Measurements from ENCODE around the gene TRPC4.

TRPC4 gene

DNA sequence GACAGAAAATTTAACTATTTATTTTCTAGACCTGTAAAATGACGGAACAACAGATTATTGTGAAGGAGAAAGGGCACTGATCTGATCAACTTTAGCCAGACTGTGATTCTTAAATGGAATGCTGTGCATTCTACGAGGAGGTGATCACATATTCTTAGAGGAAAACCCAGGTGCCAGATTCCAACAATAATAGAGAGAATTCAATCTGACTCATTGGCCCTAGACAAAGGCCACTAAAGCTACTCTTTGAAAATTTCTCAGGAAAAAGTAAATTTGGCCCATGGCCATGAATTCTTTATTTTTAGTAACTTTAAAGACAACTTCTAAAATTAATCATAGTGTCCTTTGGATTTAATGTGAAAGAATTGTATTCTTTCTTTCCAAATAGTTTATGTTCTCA lies 212.4 kb downstream of the TRPC4 start:
- no peak for DNase-seq (ENCODE audit: low read depth)

DNA sequence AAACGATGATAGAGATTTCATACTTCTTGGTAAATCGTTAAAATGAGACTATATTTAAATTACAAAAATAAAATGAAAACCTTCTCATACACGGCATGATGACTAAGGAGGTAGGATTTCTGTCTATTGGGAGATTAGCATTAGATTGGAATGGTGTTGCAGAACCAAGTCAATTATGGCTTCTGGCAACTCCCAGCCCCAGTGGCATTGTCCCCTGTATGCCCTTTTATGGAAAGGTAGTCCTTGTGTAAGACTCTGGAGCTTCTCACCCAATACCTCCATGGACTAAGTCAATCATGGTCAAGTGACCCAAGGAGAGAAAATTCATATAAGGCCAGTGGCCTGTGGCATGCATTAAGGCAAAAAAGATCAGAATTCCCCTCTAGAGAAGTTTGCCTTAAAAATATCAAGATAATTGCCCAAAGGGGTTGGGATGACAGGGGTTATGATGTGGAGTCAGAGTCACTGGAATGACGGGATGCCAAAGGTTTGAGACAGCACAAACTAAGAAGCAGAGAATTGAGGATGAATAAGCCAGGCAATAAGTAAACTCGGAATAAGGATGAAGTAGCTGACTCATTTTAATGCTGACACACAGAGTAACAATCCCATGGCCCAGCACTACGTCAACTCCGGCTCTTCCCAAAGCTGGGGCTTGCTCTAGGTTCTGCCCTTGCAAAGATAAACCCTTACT lies 213.2 kb downstream of the TRPC4 start:
- no peak for DNase-seq (ENCODE audit: low read depth)

DNA sequence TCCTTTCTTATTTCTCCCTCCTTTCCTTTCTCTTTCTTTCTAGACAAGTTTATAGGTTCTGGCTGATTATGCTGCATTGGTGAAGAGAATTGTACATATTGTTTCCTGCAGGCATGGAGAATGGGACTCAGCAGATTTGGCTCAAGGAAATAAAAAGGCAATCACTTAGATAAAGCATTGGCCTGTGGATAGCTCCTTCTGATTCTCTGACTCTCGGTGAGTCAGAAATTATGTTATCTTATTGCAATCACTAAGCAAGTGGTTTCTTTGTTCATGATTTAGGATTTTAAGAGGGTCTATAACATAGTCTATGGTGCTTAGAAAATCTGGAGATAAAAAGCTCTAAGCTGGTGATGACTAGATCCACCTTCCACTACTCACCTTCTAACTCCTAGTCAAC lies 217.0 kb downstream of the TRPC4 start:
- DNase-seq (ENCODE audit: low read depth), result no peak

- DNase-seq (ENCODE audit: low read depth), result no peak
These were observed 217.7 kb downstream of the TRPC4 start for GRCh38 chr13:37651891-37652290.

- DNase-seq (ENCODE audit: low read depth), result no peak
These were observed 221.0 kb downstream of the TRPC4 start for GRCh38 chr13:37648609-37649008.

DNA sequence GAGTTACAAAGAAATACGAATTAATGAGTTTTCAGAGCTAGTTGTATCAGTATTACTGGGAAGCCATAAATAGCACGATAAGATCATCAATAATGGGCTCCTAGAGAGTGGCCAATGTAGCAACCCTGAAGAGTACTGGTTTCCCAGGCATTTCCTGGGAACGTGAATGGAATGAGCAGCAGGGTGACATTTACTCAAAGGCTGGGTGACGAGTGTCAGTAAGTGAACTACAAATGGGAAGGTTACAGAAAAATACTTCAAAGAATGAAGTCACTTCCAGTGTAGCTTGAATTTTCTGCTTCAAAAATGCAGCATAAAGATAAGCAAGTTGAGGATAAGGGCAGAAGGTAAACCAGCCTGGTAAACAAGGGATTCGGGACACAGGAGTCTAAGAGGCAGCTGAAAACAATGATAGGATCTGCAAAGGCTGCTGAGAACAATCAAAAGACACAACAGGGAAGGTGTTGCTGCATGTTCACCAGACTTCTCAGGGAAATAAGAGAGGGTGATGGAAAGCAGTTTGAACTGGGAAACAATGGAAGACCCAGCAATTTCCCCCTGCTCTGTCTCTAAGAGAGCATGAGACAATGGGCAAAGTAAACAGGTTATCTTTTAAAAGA lies 222.4 kb downstream of the TRPC4 start:
- DNase-seq (ENCODE audit: low read depth), result no peak

DNA sequence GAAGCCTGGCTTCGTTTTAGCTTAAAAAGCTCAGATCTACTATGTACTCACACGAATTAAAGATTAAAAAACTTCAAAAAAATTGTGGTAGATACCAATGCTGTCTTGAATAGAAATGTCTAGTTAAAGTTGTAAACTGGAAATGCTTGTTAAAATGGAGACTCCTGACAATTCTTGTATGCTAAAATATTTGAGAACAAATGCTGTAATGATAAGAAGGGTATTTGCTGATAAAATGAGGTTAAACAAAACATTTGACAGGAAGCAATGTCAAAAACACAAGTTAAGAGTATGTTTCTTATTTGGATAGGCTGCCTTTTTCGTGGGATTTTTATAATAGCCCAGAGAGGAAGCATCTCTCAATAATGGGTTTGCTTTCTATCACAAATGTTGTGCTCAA lies 223.0 kb downstream of the TRPC4 start:
- no peak for DNase-seq (ENCODE audit: low read depth)

- no peak for DNase-seq (ENCODE audit: low read depth)
These were observed 224.3 kb downstream of the TRPC4 start for GRCh38 chr13:37645181-37645740.

DNA sequence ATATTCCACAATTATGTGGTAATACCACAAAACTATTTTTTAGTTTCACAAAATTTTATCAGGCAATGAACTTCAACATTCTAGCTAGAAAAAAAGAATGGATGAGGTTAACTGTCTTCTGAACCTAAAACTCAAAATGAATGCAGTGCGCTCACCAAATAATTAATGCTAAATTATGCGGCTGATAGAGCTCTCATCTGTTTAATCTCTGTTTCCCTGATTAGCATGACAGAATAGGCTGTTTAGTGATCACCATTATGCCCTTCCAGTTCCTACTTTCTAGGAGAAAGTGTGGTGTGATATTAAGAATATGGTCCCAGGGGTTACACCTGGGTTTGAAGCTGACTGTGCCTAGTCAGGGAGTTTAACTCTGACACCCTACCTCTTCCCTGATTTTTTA lies 228.2 kb downstream of the TRPC4 start:
- no peak for DNase-seq (ENCODE audit: low read depth)

- DNase-seq (ENCODE audit: low read depth), result no peak
These were observed 229.1 kb downstream of the TRPC4 start for GRCh38 chr13:37640499-37640898.

GRCh38 chr13:37636701-37637100 lies 232.9 kb downstream of the TRPC4 start:
- no peak for DNase-seq (ENCODE audit: low read depth)

DNA sequence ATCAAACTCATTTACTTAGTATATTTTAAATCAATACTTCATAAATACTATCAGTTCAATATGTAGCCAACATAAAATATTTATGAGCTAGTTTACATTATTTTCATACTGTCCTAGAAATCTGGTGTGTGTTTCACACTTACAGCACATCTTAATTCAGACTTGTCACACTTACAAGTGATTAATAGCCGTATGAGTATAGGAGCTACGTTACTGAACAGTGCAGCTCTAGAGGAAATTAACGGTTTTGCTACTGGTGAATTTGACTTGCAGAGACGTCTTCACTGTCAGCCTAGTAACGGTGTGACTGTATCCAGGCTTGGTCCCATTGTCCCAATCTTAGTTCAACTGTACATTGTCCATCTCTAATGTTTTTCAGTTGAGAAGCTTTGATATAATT lies 237.3 kb downstream of the TRPC4 start:
- no peak for DNase-seq (ENCODE audit: low read depth)

- no peak for DNase-seq (ENCODE audit: low read depth)
These were observed 242.1 kb downstream of the TRPC4 start for GRCh38 chr13:37627428-37627827.

DNA sequence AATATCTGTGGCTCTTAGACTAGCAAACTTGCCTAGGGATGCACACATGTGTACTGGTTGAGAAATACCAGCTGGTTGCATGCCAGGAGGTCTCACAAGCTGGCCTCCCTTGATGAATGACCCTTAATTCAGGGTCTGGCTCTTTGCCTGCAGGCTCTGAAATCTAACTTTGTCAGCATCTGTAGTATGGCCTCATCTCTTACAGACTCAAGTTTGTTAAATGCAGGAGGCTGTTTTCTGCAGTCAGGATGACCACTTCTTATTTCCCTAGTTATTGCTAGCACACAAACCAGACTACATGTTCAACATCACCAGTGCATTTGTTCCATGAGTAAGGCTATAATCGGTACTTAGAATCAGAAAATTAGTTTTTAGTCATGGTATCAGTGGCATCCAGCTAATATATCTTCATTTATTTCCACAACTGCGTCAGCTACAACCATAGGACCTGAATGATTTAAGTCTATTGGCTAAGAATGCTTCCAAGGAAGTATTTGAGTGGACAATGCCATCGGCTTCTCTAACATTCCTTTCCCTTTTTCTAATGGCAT lies 247.7 kb downstream of the TRPC4 start:
- DNase-seq (ENCODE audit: low read depth), result no peak

- DNase-seq (ENCODE audit: low read depth), result no peak
These were observed 251.0 kb downstream of the TRPC4 start for GRCh38 chr13:37618554-37618953.

- DNase-seq (ENCODE audit: low read depth), result no peak
These were observed 252.4 kb downstream of the TRPC4 start for GRCh38 chr13:37617173-37617572.

- no peak for DNase-seq (ENCODE audit: low read depth)
These were observed 253.4 kb downstream of the TRPC4 start for GRCh38 chr13:37616131-37616530.

- no peak for DNase-seq (ENCODE audit: low read depth)
These were observed 254.3 kb downstream of the TRPC4 start for GRCh38 chr13:37615276-37615675.

DNA sequence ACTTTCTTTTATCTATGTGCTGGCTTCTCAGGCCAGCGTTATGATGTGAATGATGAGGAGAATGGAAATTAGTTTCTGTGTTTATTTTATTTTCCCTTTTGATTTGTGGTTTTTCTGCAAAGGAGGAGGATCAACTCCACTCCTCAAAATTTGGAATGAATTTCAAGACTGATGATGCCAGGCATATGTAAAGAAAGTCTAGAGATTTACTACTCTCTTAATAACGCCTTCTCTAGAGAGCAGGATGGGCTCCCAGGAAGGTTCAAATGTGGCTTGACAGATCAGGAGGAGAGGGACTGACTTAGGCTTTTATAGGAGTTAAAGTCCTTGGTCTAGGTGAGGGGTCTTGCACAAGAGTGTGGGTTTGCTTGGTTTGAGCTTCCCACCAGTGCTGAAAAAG lies 255.9 kb downstream of the TRPC4 start:
- DNase-seq (ENCODE audit: low read depth), result no peak

GRCh38 chr13:37613236-37613635 lies 256.3 kb downstream of the TRPC4 start:
- DNase-seq (ENCODE audit: low read depth), result no peak

DNA sequence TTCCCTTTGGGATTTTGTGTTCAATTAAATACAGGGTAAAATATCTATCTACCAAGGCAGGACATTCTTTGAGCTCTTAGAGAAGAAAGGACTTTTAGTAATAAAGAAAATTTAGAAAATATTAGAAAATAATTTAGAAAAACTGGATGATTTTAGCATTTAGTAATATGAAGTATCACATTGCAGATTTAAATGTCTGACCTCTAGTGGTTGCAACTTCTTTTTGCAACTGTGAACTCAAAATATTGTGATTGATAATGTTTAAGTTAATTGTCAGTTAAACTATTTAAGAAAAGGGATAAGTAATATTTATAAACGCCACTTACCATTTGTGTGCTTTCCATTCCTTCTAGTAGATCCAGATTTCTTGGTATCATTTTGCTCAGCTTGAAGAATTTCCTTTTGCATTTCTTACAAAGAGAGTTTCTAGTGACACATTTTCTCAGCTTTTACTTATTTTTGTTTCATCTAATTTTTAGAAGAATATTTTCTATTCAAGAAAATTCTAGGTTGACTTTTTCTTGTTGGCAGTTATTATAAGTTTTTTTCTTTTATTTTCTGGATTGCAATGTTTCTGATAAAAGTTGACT lies 260.7 kb downstream of the TRPC4 start:
- no peak for DNase-seq (ENCODE audit: low read depth)

DNA sequence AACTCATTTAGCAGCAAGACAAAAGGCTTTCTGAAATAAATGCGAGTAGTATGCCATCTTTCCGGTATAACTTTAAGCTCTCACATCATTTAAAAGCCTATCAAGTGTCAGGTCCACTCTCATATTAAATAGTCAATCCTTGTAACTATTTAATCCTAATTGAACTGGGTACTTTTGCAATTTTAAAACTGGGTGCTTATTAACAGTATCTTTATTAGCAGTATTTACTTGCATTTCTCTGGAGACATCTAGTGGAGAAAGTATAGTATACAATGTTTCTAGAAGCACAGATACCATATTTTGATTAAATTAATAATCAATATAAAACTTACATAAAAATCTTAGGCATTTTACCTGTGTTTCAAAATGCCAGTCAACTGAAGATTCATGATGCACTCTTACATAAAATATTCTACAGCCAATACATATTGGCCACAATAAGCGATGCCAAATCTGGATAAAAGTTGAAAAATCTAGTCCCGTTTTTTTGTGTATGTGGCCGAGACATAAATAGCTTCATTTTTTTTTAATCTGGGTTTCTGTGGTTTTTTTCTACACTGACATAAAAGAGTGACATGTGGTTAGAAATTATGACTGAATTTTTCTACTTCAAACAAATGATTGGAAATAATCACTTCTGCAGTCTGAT lies 266.7 kb downstream of the TRPC4 start:
- no peak for DNase-seq (ENCODE audit: low read depth)

All from activated T-cell treated with anti-CD3 and anti-CD28 coated beads for 24 hours (primary cell).